ENCODE data around the gene EPB41L4A.

EPB41L4A gene

GRCh38 chr5:112127861-112128260 is 291.2 kb downstream of the EPB41L4A start:
- no peak for DNase-seq (ENCODE audit: low spot score)
- TF ChIP-seq CTCF (IDR thresholded peaks at IDR 0.05; ENCODE audit: extremely low read depth, missing control alignments), result no peak

GRCh38 chr5:112126982-112127381 is 292.1 kb downstream of the EPB41L4A start:
- DNase-seq (ENCODE audit: low spot score), result no peak
- no peak for TF ChIP-seq CTCF (IDR thresholded peaks at IDR 0.05; ENCODE audit: extremely low read depth, missing control alignments)

- no peak for DNase-seq (ENCODE audit: low spot score)
- TF ChIP-seq CTCF (IDR thresholded peaks at IDR 0.05; ENCODE audit: extremely low read depth, missing control alignments), result no peak
These were observed 293.2 kb downstream of the EPB41L4A start for GRCh38 chr5:112125903-112126302.

GRCh38 chr5:112124788-112125187 is 294.3 kb downstream of the EPB41L4A start:
- no peak for DNase-seq (ENCODE audit: low spot score)
- TF ChIP-seq CTCF (IDR thresholded peaks at IDR 0.05; ENCODE audit: extremely low read depth, missing control alignments), result no peak

GRCh38 chr5:112123086-112123485 is 296.0 kb downstream of the EPB41L4A start:
- TF ChIP-seq CTCF (IDR thresholded peaks at IDR 0.05; ENCODE audit: extremely low read depth, missing control alignments), result no peak
- DNase-seq (ENCODE audit: low spot score), result no peak

- no peak for TF ChIP-seq CTCF (IDR thresholded peaks at IDR 0.05; ENCODE audit: extremely low read depth, missing control alignments)
- no peak for DNase-seq (ENCODE audit: low spot score)
These were observed 296.7 kb downstream of the EPB41L4A start for GRCh38 chr5:112122353-112122752.

GRCh38 chr5:112121258-112121657 is 297.8 kb downstream of the EPB41L4A start:
- DNase-seq (ENCODE audit: low spot score), result no peak
- TF ChIP-seq CTCF (IDR thresholded peaks at IDR 0.05; ENCODE audit: extremely low read depth, missing control alignments), result no peak

Measured in GM20000 (cell line).